A549 (cell line): ENCODE measurements around the gene OTOP2. TPM values are rescaled to one million over a fixed set of nuclear protein-coding genes. Genes with fewer than 3 reads are reported as not detected.

Experiments
- ATAC-seq, 2 experiments: fragments of 200-7000 bp in 1 of 2; fragments of >200 bp in 1 of 2; cut with Nextera tagmentation in 1 of 2; cut with Tn5 transposase in 1 of 2; 3 replicates each; pipeline versions ENCODE4 v1.8.0 to v1.9.1; 2018 to 2020; ENCODE audit warnings: mild to moderate bottlenecking in 1 of 2, moderate library complexity in 1 of 2
- CTCF ChIA-PET: fragments of 300-600 bp; sonication (Branson Sonifier 250); formaldehyde crosslinking; extraction: SDS; loops from one replicate; lab custom pipeline; 2021; ENCODE audit warnings: antibody characterized with exemption, inconsistent platforms; lab: Yijun Ruan, JAX
- POLR2A ChIA-PET: fragments of 350-600 bp; formaldehyde crosslinking; extraction: SDS; loops from one replicate; lab custom pipeline; 2021; ENCODE audit warnings: antibody characterized with exemption, inconsistent platforms; lab: Yijun Ruan, JAX
- DNase-seq, 2 experiments: peaks; one replicate each; pipeline versions ENCODE4 v3.0.0 to v3.0.0-alpha.2; 2011 to 2016; ENCODE audit warnings: low read depth in 1 of 2, low spot score in 1 of 2
- FAIRE-seq: peaks from 2 replicates; lab custom pipeline; 2011; peaks lifted over from hg19 to GRCh38; lab: Jason Lieb, UNC
- H3K27ac ChIP-seq, 2 experiments: fragments of >200 bp; sonication (Bioruptor Twin); formaldehyde crosslinking; 3 replicates each; pipeline ENCODE4 v1.5.1; 2016 to 2017
- H3K4me1 ChIP-seq: fragments of >200 bp; sonication (Bioruptor Twin); formaldehyde crosslinking; 3 replicates; pipeline ENCODE4 v1.6.1; 2016
- H3K4me2 ChIP-seq: fragments of >200 bp; sonication (Bioruptor Twin); formaldehyde crosslinking; 3 replicates; pipeline ENCODE4 v1.6.1; 2016
- H3K4me3 ChIP-seq: fragments of >200 bp; sonication (Bioruptor Twin); formaldehyde crosslinking; 3 replicates; pipeline ENCODE4 v1.5.1; 2016
- H3K9me3 ChIP-seq: fragments of >200 bp; sonication (Bioruptor Twin); formaldehyde crosslinking; 3 replicates; pipeline ENCODE4 v1.6.1; 2016
- ATOH8 ChIP-seq: fragments of 250-450 bp; sonication (Bioruptor Pico); IDR thresholded peaks from 2 replicates; pipeline ENCODE4 v1.5.0; 2020; ENCODE audit warnings: low read depth, mild to moderate bottlenecking, moderate library complexity
- CHD4 ChIP-seq: fragments of 200-600 bp; sonication (generic); IDR thresholded peaks from 2 replicates; pipeline ENCODE4 v1.6.1; 2016; ENCODE audit warnings: antibody characterized with exemption, mild to moderate bottlenecking, borderline replicate concordance
- EP300 ChIP-seq, 2 experiments: fragments of >200 bp; sonication (Bioruptor Twin); formaldehyde crosslinking; IDR thresholded peaks; 2 replicates in 1 of 2; 3 replicates in 1 of 2; pipeline ENCODE4 v1.6.1; 2016 to 2017
- FOSB ChIP-seq: fragments of 250-450 bp; sonication (Bioruptor Pico); IDR thresholded peaks from 2 replicates; pipeline ENCODE4 v1.5.0; 2020; ENCODE audit warnings: mild to moderate bottlenecking, moderate library complexity
- FOSL2 ChIP-seq, 2 experiments: fragments of 450-650 bp in 1 of 2; fragments of >200 bp in 1 of 2; sonication (Bioruptor Twin) in 1 of 2; formaldehyde crosslinking; IDR thresholded peaks; 2 replicates each; pipeline versions ENCODE4 v1.5.0 to v1.6.1; 2016 to 2020; ENCODE audit warnings: mild to moderate bottlenecking in 1 of 2, moderate library complexity in 1 of 2
- HDAC2 ChIP-seq: fragments of 200-600 bp; sonication (generic); IDR thresholded peaks from 2 replicates; pipeline ENCODE4 v1.6.1; 2016
- HEYL ChIP-seq: fragments of 250-450 bp; sonication (Bioruptor Pico); IDR thresholded peaks from 2 replicates; pipeline ENCODE4 v1.8.0; 2021; ENCODE audit warnings: mild to moderate bottlenecking, moderate library complexity
- HOXA7 ChIP-seq: fragments of 250-450 bp; sonication (Bioruptor Pico); IDR thresholded peaks from 2 replicates; pipeline ENCODE4 v1.5.0; 2020; ENCODE audit warnings: mild to moderate bottlenecking, moderate library complexity
- HOXB13 ChIP-seq: fragments of 250-450 bp; sonication (Bioruptor Pico); IDR thresholded peaks from 2 replicates; pipeline ENCODE4 v1.5.0; 2020; ENCODE audit warnings: low read depth, mild to moderate bottlenecking, moderate library complexity
- JUNB ChIP-seq: fragments of >200 bp; sonication (Bioruptor Twin); formaldehyde crosslinking; IDR thresholded peaks from 2 replicates; pipeline ENCODE4 v1.6.1; 2016
- KDM5A ChIP-seq: fragments of 200-600 bp; sonication (generic); IDR thresholded peaks from 2 replicates; pipeline ENCODE4 v1.6.1; 2016; ENCODE audit warnings: antibody characterized with exemption, mild to moderate bottlenecking
- PHF8 ChIP-seq: fragments of 200-600 bp; sonication (generic); IDR thresholded peaks from 2 replicates; pipeline ENCODE4 v1.6.1; 2016; ENCODE audit warnings: low read depth, mild to moderate bottlenecking, antibody characterized with exemption, moderate library complexity, borderline replicate concordance
- POLR2A ChIP-seq: IDR thresholded peaks from 2 replicates; pipeline ENCODE4 v1.6.1; 2012; ENCODE audit warnings: mild to moderate bottlenecking, low read length
- POLR2AphosphoS2 ChIP-seq: conservative IDR thresholded peaks from 2 replicates; pipeline ENCODE4 v1.6.1; 2012; ENCODE audit warnings: low read length, improper control_type of control experiment, inconsistent platforms
- RAD21 ChIP-seq, 2 experiments: fragments of >200 bp in 1 of 2; sonication (Bioruptor Twin) in 1 of 2; formaldehyde crosslinking in 1 of 2; IDR thresholded peaks in 1 of 2; conservative IDR thresholded peaks in 1 of 2; 2 replicates in 1 of 2; 3 replicates in 1 of 2; pipeline ENCODE4 v1.6.1; 2012 to 2018; ENCODE audit warnings: inconsistent platforms in 1 of 2
- RFX5 ChIP-seq: fragments of 450-650 bp; IDR thresholded peaks from 2 replicates; pipeline ENCODE4 v1.7.1; 2014; ENCODE audit warnings: antibody characterized with exemption, mild to moderate bottlenecking, moderate library complexity
- TP53 ChIP-seq: fragments of 250-450 bp; sonication (Bioruptor Pico); IDR thresholded peaks from 2 replicates; pipeline ENCODE4 v1.5.0; 2021; ENCODE audit warnings: mild to moderate bottlenecking, moderate library complexity
- ZSCAN20 ChIP-seq: fragments of 250-450 bp; sonication (Bioruptor Pico); IDR thresholded peaks from 2 replicates; pipeline ENCODE4 v1.8.0; 2022; ENCODE audit warnings: mild to moderate bottlenecking, moderate library complexity
- WGBS: methylation state at CpG from one replicate; pipeline ENCODE4 v1.1.6; 2017; ENCODE audit errors: missing lambda C conversion rate; 5-methylcytosine and 5-hydroxymethylcytosine counted together
- polyA plus RNA-seq, 4 experiments: library from polyadenylated mRNA; depleted of rRNA in 3 of 4; stranded (reverse); fragments of >200 nt; fragmentation: RNase III in 1 of 4; extraction: RNeasy Plus Mini Kit Qiagen cat#74134 plus additional on column Dnase treatment in 1 of 4; gene quantifications; 2 replicates in 3 of 4; 3 replicates in 1 of 4; pipeline ENCODE4 v1.2.3, GENCODE V29; 2011 to 2017
- TF ChIP-seq, protein P1 (sequence below): fragments of 150-350 bp; IDR thresholded peaks from 2 replicates; pipeline ENCODE4 v1.6.1; 2014; ENCODE audit warnings: low read depth, mild to moderate bottlenecking, low read length
- TF ChIP-seq, protein P2 (sequence below): fragments of 200-600 bp; sonication (generic); IDR thresholded peaks from 2 replicates; pipeline ENCODE4 v1.6.1; 2016; ENCODE audit warnings: antibody characterized with exemption, mild to moderate bottlenecking, moderate library complexity

The OTOP2 gene
- polyA plus RNA-seq, 2 of the 4 experiments (the other 2 are of a cell fraction) = 0.06 TPM; not detected in 1

- WGBS = 94% methylated on average over 5 of the region's 5 CpGs
- POLR2A ChIA-PET = interaction anchor here (1.0 kb wide), 2 partner anchors 42 to 46 kb away, joined by 3 to 5 read pairs; partner anchors contain the start of gene FDXR
- H3K4me2 ChIP-seq = no peak overlapping the region
- no peaks in the 10 kb centered on the region for H3K9me3 ChIP-seq
- H3K4me3 ChIP-seq = no peak overlapping the region
- ATAC-seq (no peak), FAIRE-seq (no peak), DNase-seq (no peak)
- CTCF ChIA-PET = interaction anchor here (0.6 to 42.0 kb wide), 33 partner anchors 8 to 491 kb away, joined by 3 to 1448 read pairs (median 5); partner anchors contain the start of genes HID1, MRPL58 and OTOP3
- no peak for TF ChIP-seq TP53
- TF ChIP-seq, protein P1, sequence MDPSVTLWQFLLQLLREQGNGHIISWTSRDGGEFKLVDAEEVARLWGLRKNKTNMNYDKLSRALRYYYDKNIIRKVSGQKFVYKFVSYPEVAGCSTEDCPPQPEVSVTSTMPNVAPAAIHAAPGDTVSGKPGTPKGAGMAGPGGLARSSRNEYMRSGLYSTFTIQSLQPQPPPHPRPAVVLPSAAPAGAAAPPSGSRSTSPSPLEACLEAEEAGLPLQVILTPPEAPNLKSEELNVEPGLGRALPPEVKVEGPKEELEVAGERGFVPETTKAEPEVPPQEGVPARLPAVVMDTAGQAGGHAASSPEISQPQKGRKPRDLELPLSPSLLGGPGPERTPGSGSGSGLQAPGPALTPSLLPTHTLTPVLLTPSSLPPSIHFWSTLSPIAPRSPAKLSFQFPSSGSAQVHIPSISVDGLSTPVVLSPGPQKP = no peak
- TF ChIP-seq HEYL (CRISPR knock-in tag) = no peak
- no peak for TF ChIP-seq HOXA7
- TF ChIP-seq JUNB = no peak
- TF ChIP-seq HDAC2 = no peak
- TF ChIP-seq RAD21 (conservative IDR thresholded peaks at IDR 0.05 in 1 of 2, IDR thresholded peaks at IDR 0.05 in 1 of 2) = no peak
- no peak for TF ChIP-seq POLR2AphosphoS2
- no peak for TF ChIP-seq KDM5A
- no peak for TF ChIP-seq EP300 (IDR thresholded peaks at IDR 0.05)
- no peak for TF ChIP-seq POLR2A
- TF ChIP-seq, protein P2, sequence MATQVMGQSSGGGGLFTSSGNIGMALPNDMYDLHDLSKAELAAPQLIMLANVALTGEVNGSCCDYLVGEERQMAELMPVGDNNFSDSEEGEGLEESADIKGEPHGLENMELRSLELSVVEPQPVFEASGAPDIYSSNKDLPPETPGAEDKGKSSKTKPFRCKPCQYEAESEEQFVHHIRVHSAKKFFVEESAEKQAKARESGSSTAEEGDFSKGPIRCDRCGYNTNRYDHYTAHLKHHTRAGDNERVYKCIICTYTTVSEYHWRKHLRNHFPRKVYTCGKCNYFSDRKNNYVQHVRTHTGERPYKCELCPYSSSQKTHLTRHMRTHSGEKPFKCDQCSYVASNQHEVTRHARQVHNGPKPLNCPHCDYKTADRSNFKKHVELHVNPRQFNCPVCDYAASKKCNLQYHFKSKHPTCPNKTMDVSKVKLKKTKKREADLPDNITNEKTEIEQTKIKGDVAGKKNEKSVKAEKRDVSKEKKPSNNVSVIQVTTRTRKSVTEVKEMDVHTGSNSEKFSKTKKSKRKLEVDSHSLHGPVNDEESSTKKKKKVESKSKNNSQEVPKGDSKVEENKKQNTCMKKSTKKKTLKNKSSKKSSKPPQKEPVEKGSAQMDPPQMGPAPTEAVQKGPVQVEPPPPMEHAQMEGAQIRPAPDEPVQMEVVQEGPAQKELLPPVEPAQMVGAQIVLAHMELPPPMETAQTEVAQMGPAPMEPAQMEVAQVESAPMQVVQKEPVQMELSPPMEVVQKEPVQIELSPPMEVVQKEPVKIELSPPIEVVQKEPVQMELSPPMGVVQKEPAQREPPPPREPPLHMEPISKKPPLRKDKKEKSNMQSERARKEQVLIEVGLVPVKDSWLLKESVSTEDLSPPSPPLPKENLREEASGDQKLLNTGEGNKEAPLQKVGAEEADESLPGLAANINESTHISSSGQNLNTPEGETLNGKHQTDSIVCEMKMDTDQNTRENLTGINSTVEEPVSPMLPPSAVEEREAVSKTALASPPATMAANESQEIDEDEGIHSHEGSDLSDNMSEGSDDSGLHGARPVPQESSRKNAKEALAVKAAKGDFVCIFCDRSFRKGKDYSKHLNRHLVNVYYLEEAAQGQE = no peak
- TF ChIP-seq CHD4 = no peak
- no peak for TF ChIP-seq ATOH8 (CRISPR knock-in tag)
- no peak for TF ChIP-seq ZSCAN20 (CRISPR knock-in tag)
- no peak for TF ChIP-seq HOXB13 (CRISPR knock-in tag)
- TF ChIP-seq RFX5 = no peak
- no peak for TF ChIP-seq FOSL2 (IDR thresholded peaks at IDR 0.05)
- no peak for TF ChIP-seq FOSL2 (CRISPR knock-in tag; IDR thresholded peaks at IDR 0.05)
- TF ChIP-seq PHF8 = no peak
- TF ChIP-seq FOSB = no peak
- no peak overlapping the region for H3K27ac ChIP-seq
- H3K4me1 ChIP-seq = peaks cover 17% of the 10 kb centered on the region; the same call in 2 of the 3 replicates
Measured at GRCh38 chr17:74918906-74919305, 5.2 kb upstream of the OTOP2 start.
